ENCODE measurements around the gene MCU.
"Not testable (repeated sequence)": the region's sequence is repeated elsewhere in the genome, so short reads cannot be mapped to it uniquely, and the experiment has no call there.

DNA sequence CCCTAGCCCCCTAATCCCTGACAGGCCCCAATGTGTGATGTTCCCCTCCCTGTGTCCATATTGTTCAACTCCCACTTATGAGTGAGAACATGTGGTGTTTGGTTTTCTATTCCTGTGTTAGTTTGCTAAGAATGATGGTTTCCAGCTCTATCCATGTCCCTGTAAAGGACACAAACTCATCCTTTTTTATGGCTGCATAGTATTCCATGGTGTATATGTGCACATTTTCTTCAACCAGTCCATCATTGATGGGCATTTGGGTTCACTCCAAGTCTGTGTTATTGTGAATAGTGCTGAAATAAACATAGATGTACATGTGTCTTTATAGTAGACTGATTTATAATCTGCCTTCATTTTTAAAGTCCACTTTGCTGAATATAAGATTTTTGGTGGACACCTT, 79.3 kb downstream of the MCU start:
- TF ChIP-seq, protein P1, sequence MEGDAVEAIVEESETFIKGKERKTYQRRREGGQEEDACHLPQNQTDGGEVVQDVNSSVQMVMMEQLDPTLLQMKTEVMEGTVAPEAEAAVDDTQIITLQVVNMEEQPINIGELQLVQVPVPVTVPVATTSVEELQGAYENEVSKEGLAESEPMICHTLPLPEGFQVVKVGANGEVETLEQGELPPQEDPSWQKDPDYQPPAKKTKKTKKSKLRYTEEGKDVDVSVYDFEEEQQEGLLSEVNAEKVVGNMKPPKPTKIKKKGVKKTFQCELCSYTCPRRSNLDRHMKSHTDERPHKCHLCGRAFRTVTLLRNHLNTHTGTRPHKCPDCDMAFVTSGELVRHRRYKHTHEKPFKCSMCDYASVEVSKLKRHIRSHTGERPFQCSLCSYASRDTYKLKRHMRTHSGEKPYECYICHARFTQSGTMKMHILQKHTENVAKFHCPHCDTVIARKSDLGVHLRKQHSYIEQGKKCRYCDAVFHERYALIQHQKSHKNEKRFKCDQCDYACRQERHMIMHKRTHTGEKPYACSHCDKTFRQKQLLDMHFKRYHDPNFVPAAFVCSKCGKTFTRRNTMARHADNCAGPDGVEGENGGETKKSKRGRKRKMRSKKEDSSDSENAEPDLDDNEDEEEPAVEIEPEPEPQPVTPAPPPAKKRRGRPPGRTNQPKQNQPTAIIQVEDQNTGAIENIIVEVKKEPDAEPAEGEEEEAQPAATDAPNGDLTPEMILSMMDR (IDR thresholded peaks at IDR 0.05; ENCODE audit: control extremely low read depth in 1 of 3, insufficient read depth in 1 of 3, low read depth in 1 of 3, low read length in 3 of 3) = not testable (repeated sequence)
- TF ChIP-seq EZH2 (IDR thresholded peaks at IDR 0.05; ENCODE audit: low read depth, low read length, severe bottlenecking); RFX5 (IDR thresholded peaks at IDR 0.05; ENCODE audit: borderline replicate concordance, low read depth, low read length); BRCA1 (IDR thresholded peaks at IDR 0.05; ENCODE audit: low read depth, low read length); POLR2A (IDR thresholded peaks at IDR 0.05; ENCODE audit: control extremely low read depth in 1 of 2, low read depth in 2 of 2, low read length in 2 of 2); KDM5A (IDR thresholded peaks at IDR 0.05; ENCODE audit: low read length); MAFK (IDR thresholded peaks at IDR 0.05; ENCODE audit: low read depth, low read length); EGR1 (IDR thresholded peaks at IDR 0.05; ENCODE audit: borderline replicate concordance, low read depth, low read length); RXRA (IDR thresholded peaks at IDR 0.05; ENCODE audit: insufficient read depth, low read depth, low read length); CHD1 (IDR thresholded peaks at IDR 0.05; ENCODE audit: low read depth, low read length); ASH2L (IDR thresholded peaks at IDR 0.05; ENCODE audit: low read length); JUN (IDR thresholded peaks at IDR 0.05; ENCODE audit: low read depth, low read length): not testable (repeated sequence)
